HepG2 (cell line): ENCODE measurements around the gene MMP12. TPM values are rescaled to one million over a fixed set of nuclear protein-coding genes. Genes with fewer than 3 reads are reported as not detected.

Source experiments
- ATAC-seq: fragments of 200-7000 bp; cut with Tn5 transposase; 3 replicates; pipeline ENCODE4 v1.9.1; 2020; ENCODE audit warnings: mild to moderate bottlenecking, moderate library complexity
- BruUV-seq: library from RNA; stranded (reverse); fragments of 400-500 nt; replicated peaks from 2 replicates; lab custom pipeline; 2021; lab: Mats Ljungman, UMichigan
- CTCF ChIA-PET: fragments of 300-600 bp; formaldehyde crosslinking; extraction: SDS; loops from one replicate; lab custom pipeline; 2021; ENCODE audit warnings: low total read pairs, inconsistent platforms, low intra/inter-chr PET ratio; lab: Yijun Ruan, JAX
- POLR2A ChIA-PET: fragments of 350-600 bp; sonication (Branson Sonifier 250); formaldehyde crosslinking; loops from one replicate; lab custom pipeline; 2020; ENCODE audit warnings: antibody characterized with exemption, inconsistent platforms; lab: Yijun Ruan, JAX
- DNase-seq: peaks from one replicate; pipeline ENCODE4 v3.0.0-alpha.2; 2015; ENCODE audit warnings: low spot score
- FAIRE-seq: peaks from 3 replicates; lab custom pipeline; 2011; peaks lifted over from hg19 to GRCh38; lab: Jason Lieb, UNC
- H2AFZ ChIP-seq: one replicate; pipeline ENCODE4 v1.6.1; 2011; ENCODE audit warnings: low read length, inconsistent platforms
- H3K27ac ChIP-seq: fragments of 300-600 bp; 3 replicates; pipeline ENCODE4 v1.8.0; 2011; ENCODE audit warnings: mixed run types, mild to moderate bottlenecking, mixed read lengths, low read length, inconsistent platforms; ENCODE audit not compliant: insufficient read depth; ENCODE audit errors: extremely low read length
- H3K27me3 ChIP-seq, 2 experiments: fragments of 200-600 bp in 1 of 2; 2 replicates in 1 of 2; 3 replicates in 1 of 2; pipeline versions ENCODE4 v1.6.0 to v1.8.0; 2011; ENCODE audit warnings: low read length in 2 of 2, mild to moderate bottlenecking in 2 of 2, moderate library complexity in 2 of 2, inconsistent platforms in 1 of 2; ENCODE audit not compliant: insufficient read depth in 2 of 2, control insufficient read depth in 1 of 2
- H3K36me3 ChIP-seq, 2 experiments: fragments of 200-600 bp in 1 of 2; replicated peaks in 1 of 2; 2 replicates in 1 of 2; 3 replicates in 1 of 2; pipeline versions ENCODE4 v1.5.1 to v1.8.0; 2011; ENCODE audit warnings: low read length in 2 of 2, inconsistent platforms in 1 of 2; ENCODE audit not compliant: insufficient read depth in 2 of 2, control insufficient read depth in 1 of 2
- H3K4me1 ChIP-seq: 2 replicates; pipeline ENCODE4 v1.5.1; 2012; ENCODE audit warnings: low read length, inconsistent platforms; ENCODE audit not compliant: insufficient read depth
- H3K4me2 ChIP-seq: 2 replicates; pipeline ENCODE4 v1.6.0; 2011; ENCODE audit warnings: low read depth, low read length, inconsistent platforms
- H3K4me3 ChIP-seq, 3 experiments: fragments of 200-600 bp in 1 of 3; sonication (generic), shearing (Covaris generic) in 1 of 3; replicated peaks in 1 of 3; 2 replicates each; pipeline ENCODE4 v1.5.1; 2011 to 2016; ENCODE audit warnings: low read length in 3 of 3, inconsistent platforms in 2 of 3, low read depth in 2 of 3, mild to moderate bottlenecking in 2 of 3, control low read depth in 1 of 3, mixed read lengths in 1 of 3; ENCODE audit not compliant: insufficient read depth in 1 of 3
- H3K79me2 ChIP-seq: one replicate; pipeline ENCODE4 v1.6.1; 2011; ENCODE audit warnings: low read length, inconsistent platforms; ENCODE audit not compliant: insufficient read depth
- H3K9ac ChIP-seq: 2 replicates; pipeline ENCODE4 v1.6.0; 2011; ENCODE audit warnings: mild to moderate bottlenecking, low read depth, low read length, inconsistent platforms; ENCODE audit not compliant: insufficient read depth
- H3K9me3 ChIP-seq: 2 replicates; pipeline ENCODE4 v1.5.1; 2012; ENCODE audit warnings: mild to moderate bottlenecking, low read length
- H4K20me1 ChIP-seq: 2 replicates; pipeline ENCODE4 v1.6.0; 2011; ENCODE audit warnings: inconsistent platforms, mild to moderate bottlenecking, low read length, moderate library complexity; ENCODE audit not compliant: insufficient read depth
- HNF1A ChIP-seq, 2 experiments: sonication (generic) in 1 of 2; formaldehyde crosslinking in 1 of 2; IDR thresholded peaks; 2 replicates each; pipeline versions ENCODE4 v1.4.0 to v1.6.1; 2016 to 2020; ENCODE audit warnings: borderline replicate concordance in 1 of 2, low read depth in 1 of 2, mild to moderate bottlenecking in 1 of 2, missing genetic modification reagents in 1 of 2
- JARID2 ChIP-seq: sonication (generic); formaldehyde crosslinking; IDR thresholded peaks from 2 replicates; pipeline ENCODE4 v1.8.1; 2023; ENCODE audit warnings: missing genetic modification reagents, inconsistent platforms; ENCODE audit not compliant: insufficient replicate concordance
- SRSF9 ChIP-seq: fragments of 200-400 bp; formaldehyde crosslinking; IDR thresholded peaks from 2 replicates; pipeline ENCODE4 v1.6.1; 2018; ENCODE audit warnings: borderline replicate concordance, mild to moderate bottlenecking, low read depth, low read length; ENCODE audit not compliant: insufficient read depth, poor library complexity, severe bottlenecking
- ZBTB8A ChIP-seq: sonication (generic); formaldehyde crosslinking; IDR thresholded peaks from 2 replicates; pipeline ENCODE4 v1.4.0; 2020; ENCODE audit warnings: mild to moderate bottlenecking, low read depth, missing genetic modification reagents, borderline replicate concordance
- ZNF660 ChIP-seq: sonication (generic); formaldehyde crosslinking; IDR thresholded peaks from 2 replicates; pipeline ENCODE4 v1.5.1; 2020; ENCODE audit warnings: mild to moderate bottlenecking, low read depth, missing genetic modification reagents, borderline replicate concordance
- WGBS: methylation state at CpG from one replicate; pipeline ENCODE4 v1.1.6; 2017; ENCODE audit warnings: low lambda C conversion rate; 5-methylcytosine and 5-hydroxymethylcytosine counted together
- in situ Hi-C: cut with HindIII; loops from 2 replicates; pipeline ENCODE4 v1.10.0; 2017; ENCODE audit warnings: low pct_unique_long_range_greater_than_20kb; ENCODE audit not compliant: extremely low pct_ligation_motif_present
- intact Hi-C: fragments of 100-400 bp; cut with micrococcal nuclease; formaldehyde crosslinking; loops from one replicate; pipeline ENCODE4 v1.10.0; 2022; ENCODE audit not compliant: unreplicated experiment
- polyA plus RNA-seq, 8 experiments: library from polyadenylated mRNA; depleted of rRNA in 3 of 8; stranded (reverse) in 7 of 8; unstranded in 1 of 8; fragments of >200 nt; fragmentation: Illumina TruSeq in 4 of 8; extraction: Trizol in 4 of 8; gene quantifications; 2 replicates each; pipeline versions ENCODE4 v1.2.1 to v1.2.3, GENCODE V29; 2011 to 2016; ENCODE audit warnings: low read depth in 4 of 8, missing spikeins in 1 of 8, mixed read lengths in 1 of 8; ENCODE audit not compliant: insufficient read depth in 1 of 8
- total RNA-seq, 5 experiments: library from RNA; depleted of rRNA; stranded (reverse); fragments of >200 nt; fragmentation: Illumina TruSeq; extraction: Trizol; gene quantifications; 2 replicates each; pipeline ENCODE4 v1.2.3, GENCODE V29; 2016; ENCODE audit warnings: low read depth in 1 of 5

MMP12 gene
- total and polyA plus RNA-seq, 2 of the 13 experiments (the other 11 are each of a cell fraction or from before 2014, with no cell fraction given), result not detected

- H3K27me3 ChIP-seq, result no peaks in the 10 kb centered on the region
- 15% methylated on average over 3 of the region's 3 CpGs for WGBS
- H3K4me3 ChIP-seq, result no peak overlapping the region
- no peaks in the 10 kb centered on the region for H3K36me3 ChIP-seq
- H3K79me2 ChIP-seq, result no peaks in the 10 kb centered on the region
- no peak overlapping the region for H3K4me2 ChIP-seq
- in situ Hi-C loops, result no loop called here
- no peak for ATAC-seq
- POLR2A ChIA-PET, result no interaction called here
- intact Hi-C loops, result no loop called here
- TF ChIP-seq ZBTB8A (CRISPR knock-in tag), result no peak
- TF ChIP-seq, all 625 proteins: peak for 0
- Histone ChIP-seq H3K9me3 (no peaks in the 10 kb centered on the region), H3K4me1 (no peaks in the 10 kb centered on the region), H3K9ac (no peak overlapping the region), H4K20me1 (no peaks in the 10 kb centered on the region), H3K27ac (no peak overlapping the region), H2AFZ (no peak overlapping the region)
- DNase-seq, result no peak
- FAIRE-seq, result no peak
- CTCF ChIA-PET, result no interaction called here
- no TSS peak for BruUV-seq
Observed at GRCh38 chr11:102883141-102883540, 8.4 kb upstream of the MMP12 start.

- Histone ChIP-seq H3K4me1 (no peaks in the 10 kb centered on the region), H3K36me3 (no peaks in the 10 kb centered on the region), H3K79me2 (no peaks in the 10 kb centered on the region), H4K20me1 (no peaks in the 10 kb centered on the region), H3K4me3 (no peak overlapping the region), H2AFZ (no peak overlapping the region), H3K4me2 (no peak overlapping the region), H3K27me3 (no peaks in the 10 kb centered on the region), H3K27ac (no peak overlapping the region), H3K9ac (no peak overlapping the region), H3K9me3 (no peaks in the 10 kb centered on the region)
- intact Hi-C loops, result no loop called here
- DNase-seq (no peak), FAIRE-seq (no peak), ATAC-seq (no peak)
- no peak for TF ChIP-seq ZNF660 (CRISPR knock-in tag)
- TF ChIP-seq SRSF9, result no peak
- no peak for TF ChIP-seq JARID2
- TF ChIP-seq HNF1A (IDR thresholded peaks at IDR 0.05; ENCODE audit: low read depth), result no peak
- no peak for TF ChIP-seq HNF1A (CRISPR knock-in tag; IDR thresholded peaks at IDR 0.05; ENCODE audit: borderline replicate concordance)
- in situ Hi-C loops, result no loop called here
- 20% methylated on average over 4 of the region's 4 CpGs for WGBS
- no TSS peak for BruUV-seq
- ChIA-PET CTCF (no interaction called here), POLR2A (no interaction called here)
Observed at GRCh38 chr11:102882389-102883024, 7.7 kb upstream of the MMP12 start.
